PFSK-1 (cell line): Measurements from ENCODE around the gene STXBP1.

ENCODE experiments used
- FOXP2 ChIP-seq: optimal IDR thresholded peaks from 2 replicates; pipeline ENCODE3; 2011; ENCODE audit warnings: borderline replicate concordance, control low read depth, inconsistent platforms; ENCODE audit not compliant: insufficient read depth; ENCODE audit errors: extremely low read length, extremely low read depth
- POLR2AphosphoS5 ChIP-seq: IDR thresholded peaks from 2 replicates; pipeline ENCODE4 v1.6.1; 2012; ENCODE audit warnings: low read depth, mild to moderate bottlenecking, control low read depth, low read length, moderate library complexity
- SIN3A ChIP-seq: IDR thresholded peaks from 2 replicates; pipeline ENCODE4 v1.6.1; 2012; ENCODE audit warnings: mild to moderate bottlenecking, low read length, moderate library complexity, borderline replicate concordance; ENCODE audit not compliant: insufficient read depth
- TAF1 ChIP-seq: IDR thresholded peaks from 2 replicates; pipeline ENCODE4 v1.6.1; 2012; ENCODE audit warnings: low read length, control low read depth, borderline replicate concordance; ENCODE audit not compliant: insufficient read depth
- TF ChIP-seq, protein P1 (sequence below), 2 experiments: IDR thresholded peaks; 2 replicates each; pipeline versions ENCODE4 v1.6.1 to v1.8.0; 2011 to 2012; ENCODE audit warnings: low read depth in 2 of 2, low read length in 2 of 2, control low read depth in 1 of 2, inconsistent platforms in 1 of 2, mild to moderate bottlenecking in 1 of 2, moderate library complexity in 1 of 2; ENCODE audit not compliant: insufficient read depth in 1 of 2

DNA sequence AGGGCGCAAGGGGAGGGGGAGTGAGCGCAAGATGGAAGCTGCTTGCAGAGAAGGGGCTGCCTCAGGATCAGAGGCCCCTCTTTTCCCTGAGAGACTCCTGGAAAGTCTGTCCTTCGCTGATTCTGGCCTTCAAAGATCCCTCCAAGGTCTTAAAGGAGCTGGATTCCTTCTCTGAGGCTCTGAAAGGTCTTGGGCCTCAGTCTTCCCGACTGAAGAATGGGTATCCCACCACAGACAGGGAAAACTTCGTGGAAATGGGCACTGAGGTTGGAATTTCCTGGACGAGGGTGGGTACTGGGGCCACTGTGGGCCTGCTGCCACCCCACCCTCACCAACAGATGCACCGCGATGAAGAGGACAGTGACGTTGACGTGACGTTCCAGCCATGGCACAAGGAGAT, 100.3 kb downstream of the STXBP1 start:
- no peak for TF ChIP-seq TAF1
- TF ChIP-seq POLR2AphosphoS5: no peak
- TF ChIP-seq FOXP2: no peak
- no peak for TF ChIP-seq SIN3A
- TF ChIP-seq, protein P1, sequence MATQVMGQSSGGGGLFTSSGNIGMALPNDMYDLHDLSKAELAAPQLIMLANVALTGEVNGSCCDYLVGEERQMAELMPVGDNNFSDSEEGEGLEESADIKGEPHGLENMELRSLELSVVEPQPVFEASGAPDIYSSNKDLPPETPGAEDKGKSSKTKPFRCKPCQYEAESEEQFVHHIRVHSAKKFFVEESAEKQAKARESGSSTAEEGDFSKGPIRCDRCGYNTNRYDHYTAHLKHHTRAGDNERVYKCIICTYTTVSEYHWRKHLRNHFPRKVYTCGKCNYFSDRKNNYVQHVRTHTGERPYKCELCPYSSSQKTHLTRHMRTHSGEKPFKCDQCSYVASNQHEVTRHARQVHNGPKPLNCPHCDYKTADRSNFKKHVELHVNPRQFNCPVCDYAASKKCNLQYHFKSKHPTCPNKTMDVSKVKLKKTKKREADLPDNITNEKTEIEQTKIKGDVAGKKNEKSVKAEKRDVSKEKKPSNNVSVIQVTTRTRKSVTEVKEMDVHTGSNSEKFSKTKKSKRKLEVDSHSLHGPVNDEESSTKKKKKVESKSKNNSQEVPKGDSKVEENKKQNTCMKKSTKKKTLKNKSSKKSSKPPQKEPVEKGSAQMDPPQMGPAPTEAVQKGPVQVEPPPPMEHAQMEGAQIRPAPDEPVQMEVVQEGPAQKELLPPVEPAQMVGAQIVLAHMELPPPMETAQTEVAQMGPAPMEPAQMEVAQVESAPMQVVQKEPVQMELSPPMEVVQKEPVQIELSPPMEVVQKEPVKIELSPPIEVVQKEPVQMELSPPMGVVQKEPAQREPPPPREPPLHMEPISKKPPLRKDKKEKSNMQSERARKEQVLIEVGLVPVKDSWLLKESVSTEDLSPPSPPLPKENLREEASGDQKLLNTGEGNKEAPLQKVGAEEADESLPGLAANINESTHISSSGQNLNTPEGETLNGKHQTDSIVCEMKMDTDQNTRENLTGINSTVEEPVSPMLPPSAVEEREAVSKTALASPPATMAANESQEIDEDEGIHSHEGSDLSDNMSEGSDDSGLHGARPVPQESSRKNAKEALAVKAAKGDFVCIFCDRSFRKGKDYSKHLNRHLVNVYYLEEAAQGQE (IDR thresholded peaks at IDR 0.05; ENCODE audit: insufficient read depth in 1 of 2, low read depth in 2 of 2, low read length in 2 of 2): no peak
